Epithelial cell of prostate (primary cell): ENCODE measurements around the gene CDC26.

Source experiments
- DNase-seq: peaks from one replicate; pipeline ENCODE4 v3.0.0-alpha.2; 2011; ENCODE audit warnings: low read depth, low spot score
- H3K27ac ChIP-seq: fragments of 450-650 bp; 2 replicates; pipeline ENCODE4 v1.5.1; 2017; ENCODE audit warnings: mild to moderate bottlenecking

Gene CDC26

GRCh38 chr9:113275157-113276131, at the start of gene CDC26, which contains the start of gene PRPF4:
Gene CDC26 (minus strand): TSS chr9:113275572. CDS start chr9:113272507, 3,065 bp downstream.
Gene PRPF4 (plus strand): TSS chr9:113275658. CDS start chr9:113275744, 86 bp downstream.
- peak within 1 kb of the TSS; percentile 74 for H3K27ac ChIP-seq
- DNase-seq: peak; percentile 92

- no peak for DNase-seq
- H3K27ac ChIP-seq: no peak overlapping the region
Observed at GRCh38 chr9:113322671-113323070, 47.3 kb upstream of the CDC26 start.

DNA sequence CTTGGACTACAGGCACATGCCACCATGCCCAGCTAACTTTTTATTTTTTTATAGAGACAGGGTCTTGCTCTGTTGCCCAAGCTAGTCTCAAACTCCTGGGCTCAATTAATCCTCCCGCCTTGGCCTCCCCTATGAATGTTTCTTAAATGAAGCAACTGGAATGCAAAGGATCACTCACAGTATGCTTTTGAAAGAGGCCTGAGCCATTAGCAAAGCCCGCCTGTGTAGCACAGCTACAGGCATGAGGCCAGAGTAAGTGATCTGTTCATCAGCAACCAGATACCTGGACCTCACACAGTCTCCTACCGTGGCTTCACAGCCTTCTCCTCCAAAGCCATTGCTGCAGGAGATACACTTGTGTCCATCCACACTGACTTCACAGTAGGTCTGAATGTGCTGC, 44.7 kb upstream of the CDC26 start:
- no peak for DNase-seq
- no peak overlapping the region for H3K27ac ChIP-seq

DNA sequence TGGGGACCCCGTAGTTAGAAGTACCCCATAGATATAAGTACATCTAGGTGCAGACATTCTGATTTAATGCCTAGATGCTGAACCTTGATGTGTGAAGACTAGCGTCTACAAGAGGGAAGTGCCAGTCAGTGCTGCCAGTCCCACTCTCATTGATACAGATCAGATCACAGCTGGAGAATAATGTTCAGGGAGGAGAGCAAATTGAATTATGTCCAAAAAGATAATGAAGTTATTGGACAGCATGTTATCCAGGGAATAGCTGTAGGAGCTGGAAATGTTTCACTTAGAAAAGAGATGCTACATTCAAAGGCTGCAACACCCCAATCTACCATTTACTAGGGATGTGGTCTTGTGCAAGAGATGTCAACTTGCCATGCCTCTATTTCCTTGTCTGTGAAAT, 43.7 kb upstream of the CDC26 start:
- H3K27ac ChIP-seq: no peak overlapping the region
- DNase-seq: no peak

GRCh38 chr9:113317777-113318176, 42.4 kb upstream of the CDC26 start:
- no peak for DNase-seq
- H3K27ac ChIP-seq: no peak overlapping the region

DNA sequence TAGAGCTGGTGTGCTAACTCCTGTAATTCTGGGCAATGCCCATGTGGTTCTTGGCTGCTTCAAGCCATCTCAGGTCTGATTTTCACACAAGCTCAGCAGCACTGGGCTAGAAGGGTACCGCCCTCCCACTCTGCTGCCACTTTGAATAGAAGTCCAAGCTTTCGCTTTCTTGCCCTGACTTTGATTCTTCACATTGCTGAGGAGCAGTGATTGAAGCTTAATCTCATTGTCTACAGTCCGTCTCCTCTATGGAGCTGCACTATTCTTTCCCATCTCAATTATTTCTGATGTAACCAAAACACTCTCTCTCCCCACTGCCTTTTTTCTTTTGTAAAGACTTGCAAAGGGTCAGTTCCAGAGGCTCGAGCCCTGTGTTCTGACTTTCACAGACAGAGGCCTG, 40.7 kb upstream of the CDC26 start:
- no peak for DNase-seq

DNA sequence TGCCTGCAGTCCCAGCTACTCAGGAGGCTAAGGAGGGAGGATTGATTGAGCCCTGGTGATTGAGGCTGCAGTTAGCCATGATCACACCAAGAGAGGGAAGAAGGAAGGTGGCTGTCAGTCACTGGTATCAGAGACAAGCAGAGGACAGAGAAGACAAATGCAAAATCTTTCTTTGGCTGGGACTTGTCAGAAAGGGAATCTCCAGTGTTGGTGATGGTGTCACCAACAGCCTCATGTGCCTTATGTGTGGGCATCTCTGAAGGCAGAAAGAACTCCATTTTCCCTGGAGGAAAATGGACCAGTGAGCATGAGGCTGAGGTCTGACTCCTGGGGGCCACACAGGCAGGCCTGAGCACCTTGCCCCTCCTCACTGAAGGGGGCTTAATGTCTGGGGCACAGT, 39.9 kb upstream of the CDC26 start:
- no peak overlapping the region for H3K27ac ChIP-seq
- no peak for DNase-seq

More for the DNA sequence above, 40.7 kb upstream of the CDC26 start:
- no peak overlapping the region for H3K27ac ChIP-seq

DNA sequence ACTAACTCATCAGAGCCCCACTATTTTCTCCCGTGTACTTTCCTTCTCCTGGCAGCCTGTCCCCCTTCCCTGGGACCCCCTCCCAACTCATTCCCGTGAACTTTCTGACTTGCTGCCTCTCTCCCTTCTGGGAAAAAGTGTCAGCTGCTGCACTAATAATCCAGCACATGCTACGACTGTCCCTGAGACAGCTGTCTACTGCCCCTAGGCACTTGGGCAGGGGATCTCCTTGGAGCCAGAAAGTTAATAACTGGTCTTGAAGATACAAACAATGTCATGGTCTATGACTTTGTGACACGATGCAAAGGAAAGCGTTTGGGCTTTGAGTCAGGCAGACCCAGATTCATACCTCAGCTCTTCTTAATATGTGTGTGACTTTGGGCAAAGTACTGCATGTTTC, 37.9 kb upstream of the CDC26 start:
- no peak overlapping the region for H3K27ac ChIP-seq
- DNase-seq: no peak

DNA sequence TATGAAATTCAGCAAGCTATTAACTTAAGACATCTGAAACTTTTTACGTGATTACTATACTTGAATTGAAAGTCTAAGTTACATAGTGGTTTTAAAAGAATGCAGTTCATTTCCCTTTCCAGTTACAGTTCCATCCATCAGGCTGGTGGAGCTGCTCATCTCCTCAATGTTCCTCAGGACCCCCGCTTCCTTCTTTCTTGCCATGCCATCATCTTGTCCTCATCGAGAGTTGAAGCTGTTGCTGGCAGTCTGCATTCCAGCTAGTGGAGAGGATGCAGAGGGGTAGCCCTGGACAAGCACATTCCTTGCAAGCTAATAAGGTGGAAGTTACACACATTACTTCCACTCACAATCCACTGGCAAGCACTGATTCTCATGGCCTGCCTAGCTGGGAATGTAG, 36.6 kb upstream of the CDC26 start:
- no peak for DNase-seq
- no peak overlapping the region for H3K27ac ChIP-seq

DNA sequence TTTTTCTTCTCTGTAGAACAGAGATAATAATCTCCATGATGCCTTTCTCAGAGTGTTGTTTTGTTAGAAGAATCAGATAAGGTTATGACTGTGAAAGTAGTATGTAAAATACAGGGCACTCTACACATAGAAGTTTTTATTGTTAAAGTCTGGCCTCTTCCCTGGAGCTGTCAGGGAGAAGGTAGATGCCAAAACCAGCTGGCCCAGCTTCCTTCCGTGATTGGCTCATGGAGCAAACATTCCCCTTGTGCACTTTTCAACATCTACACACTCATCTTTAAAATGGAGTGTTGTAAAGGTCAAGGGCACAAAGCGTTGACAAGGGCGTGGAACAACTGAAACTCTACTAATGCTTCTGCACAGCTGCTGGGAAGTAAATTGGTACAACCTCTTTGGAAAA, 35.2 kb upstream of the CDC26 start:
- DNase-seq: no peak
- H3K27ac ChIP-seq: no peak overlapping the region

GRCh38 chr9:113309204-113309813, 33.9 kb upstream of the CDC26 start:
- H3K27ac ChIP-seq: no peak overlapping the region
- no peak for DNase-seq

DNA sequence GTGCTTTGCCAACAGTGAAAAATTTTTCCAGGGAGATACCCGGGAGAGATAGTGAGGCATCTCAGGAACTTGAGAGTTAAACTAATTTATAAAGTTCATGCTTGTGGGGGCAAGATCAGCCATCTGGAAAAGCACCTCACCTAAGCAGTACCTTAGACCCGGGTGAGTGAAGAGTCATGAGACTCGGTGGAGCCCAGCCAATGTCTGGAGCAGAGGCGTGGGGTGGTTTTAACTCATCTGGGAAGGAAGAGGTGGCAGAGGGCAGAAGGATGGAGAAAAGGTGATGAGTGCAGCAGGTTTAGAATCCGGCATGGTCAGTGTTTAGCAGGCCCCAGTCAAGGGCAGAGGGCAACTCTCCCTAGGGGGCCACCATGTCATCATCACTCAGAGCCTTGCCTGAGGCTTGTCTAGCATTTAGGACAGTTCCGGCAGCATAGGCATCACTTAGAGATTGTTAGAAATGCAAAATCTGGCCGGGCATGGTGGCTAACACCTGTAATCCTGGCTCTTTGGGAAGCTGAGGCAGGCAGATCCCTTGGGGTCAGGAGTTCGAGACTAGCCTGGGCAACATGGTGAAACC, 32.1 kb upstream of the CDC26 start:
- H3K27ac ChIP-seq: no peak overlapping the region
- DNase-seq: no peak

GRCh38 chr9:113306566-113306965, 31.2 kb upstream of the CDC26 start:
- DNase-seq: no peak

GRCh38 chr9:113302792-113303418, 27.5 kb upstream of the CDC26 start, which contains the start of gene RNF183:
Gene RNF183 (minus strand): TSS chr9:113303376. CDS start chr9:113298184, 5,192 bp downstream.
- no peak for DNase-seq
- H3K27ac ChIP-seq: no peak within 1 kb of the TSS

More at GRCh38 chr9:113306566-113306965, 31.2 kb upstream of the CDC26 start:
- H3K27ac ChIP-seq: no peak overlapping the region

DNA sequence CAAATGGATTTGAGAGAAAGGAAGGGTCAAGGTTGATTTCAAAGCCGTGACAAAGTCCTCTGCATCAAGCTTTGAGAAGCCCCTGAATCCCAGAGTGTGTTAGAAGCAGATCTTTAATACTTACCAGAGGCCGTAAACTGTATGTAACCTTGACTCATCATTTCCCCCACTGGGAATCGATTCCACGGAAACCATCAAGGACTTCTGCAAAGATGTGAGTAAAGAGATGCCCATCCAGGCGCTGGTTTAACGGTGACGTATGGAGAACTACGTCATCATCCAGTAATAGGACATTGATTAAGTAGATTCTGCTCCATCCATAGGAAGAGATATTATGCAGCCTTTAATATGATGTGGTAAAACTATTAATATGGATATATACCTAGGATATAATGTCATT, 26.2 kb upstream of the CDC26 start:
- DNase-seq: no peak
- H3K27ac ChIP-seq: no peak overlapping the region

DNA sequence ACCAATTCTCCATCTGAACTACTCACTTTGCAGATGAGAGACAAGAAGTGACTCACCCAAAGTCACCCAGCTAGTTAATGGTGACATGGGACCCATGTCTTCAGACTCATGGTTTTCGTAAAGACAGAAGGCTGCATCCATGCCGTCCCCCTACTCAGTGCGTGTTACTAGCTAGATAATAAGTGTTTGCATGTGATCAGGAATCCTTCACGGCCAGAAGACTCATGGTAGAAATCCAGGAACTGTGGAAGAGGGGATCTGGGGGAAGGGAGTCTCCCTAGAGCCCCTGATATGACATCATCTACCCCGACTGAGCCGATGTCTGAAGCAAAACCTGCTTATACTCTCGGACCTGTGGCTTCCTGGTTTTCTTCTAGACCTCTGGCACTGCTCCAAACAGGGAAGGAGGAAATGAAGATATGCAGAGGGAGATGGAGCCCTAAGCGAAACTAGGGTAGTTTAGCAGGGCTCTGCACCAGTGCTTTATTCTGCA, 24.5 kb upstream of the CDC26 start:
- no peak overlapping the region for H3K27ac ChIP-seq
- DNase-seq: no peak

DNA sequence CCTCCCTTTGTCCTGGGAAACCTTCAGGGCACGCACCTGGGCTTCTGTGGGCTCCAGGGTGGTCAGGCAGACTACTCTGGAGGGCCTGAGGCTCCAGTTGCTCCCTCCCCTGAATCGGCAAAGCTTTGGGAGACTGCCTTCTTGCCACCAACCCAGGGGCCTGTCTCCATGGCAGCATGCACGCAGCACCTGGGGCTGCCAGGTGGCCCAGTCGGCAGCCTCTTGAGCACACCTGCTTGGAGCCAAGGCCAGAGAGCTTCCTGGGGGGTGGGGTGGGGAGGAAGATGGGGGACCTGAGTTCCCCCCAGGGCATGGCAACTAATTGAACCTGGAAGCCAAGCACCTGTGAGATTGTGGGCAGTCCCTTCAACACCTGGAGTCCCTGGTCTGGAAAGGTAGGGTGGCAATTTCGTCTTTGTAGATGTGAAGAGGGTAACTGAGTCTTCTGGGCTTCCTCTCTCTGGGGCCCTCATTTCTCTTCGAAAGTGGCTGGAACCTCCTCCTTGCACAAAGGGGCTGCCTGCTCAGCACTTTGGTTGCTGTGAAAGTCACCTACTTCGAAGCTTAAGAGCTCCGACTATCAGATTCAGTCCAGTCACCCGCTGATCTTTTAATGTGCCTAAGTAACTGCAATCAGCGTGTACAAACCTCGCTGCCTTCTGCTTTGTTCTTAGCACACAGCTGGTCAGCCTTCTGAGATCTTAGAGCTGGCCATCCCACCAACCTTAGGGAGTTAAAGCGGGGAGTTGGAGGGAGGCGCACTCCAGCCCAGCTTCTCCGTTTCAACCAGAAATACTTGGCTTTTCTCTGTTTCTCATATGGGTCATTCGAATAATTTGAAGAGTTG, 23.8 kb upstream of the CDC26 start:
- no peak overlapping the region for H3K27ac ChIP-seq
- DNase-seq: no peak

DNA sequence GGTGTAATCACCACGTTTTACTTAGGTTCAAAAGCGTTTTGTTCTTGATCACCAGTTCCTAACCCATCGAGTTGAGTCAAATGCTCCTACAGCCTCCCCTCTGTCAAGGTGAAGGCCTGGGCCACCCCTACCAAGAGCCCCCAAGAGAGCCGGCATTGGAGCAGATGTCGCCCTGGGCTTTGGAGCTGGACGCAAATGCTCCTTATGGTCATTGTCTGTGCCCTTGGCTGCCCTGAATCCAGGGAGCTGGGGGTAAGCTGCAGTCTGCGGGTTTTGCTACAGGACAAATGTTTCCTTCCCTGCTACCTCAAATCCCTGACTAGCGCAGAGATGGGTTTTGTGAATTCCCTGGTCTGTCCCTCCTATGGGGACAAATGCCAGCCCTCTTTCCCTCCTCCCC, 22.9 kb upstream of the CDC26 start:
- DNase-seq: no peak
- H3K27ac ChIP-seq: no peak overlapping the region

DNA sequence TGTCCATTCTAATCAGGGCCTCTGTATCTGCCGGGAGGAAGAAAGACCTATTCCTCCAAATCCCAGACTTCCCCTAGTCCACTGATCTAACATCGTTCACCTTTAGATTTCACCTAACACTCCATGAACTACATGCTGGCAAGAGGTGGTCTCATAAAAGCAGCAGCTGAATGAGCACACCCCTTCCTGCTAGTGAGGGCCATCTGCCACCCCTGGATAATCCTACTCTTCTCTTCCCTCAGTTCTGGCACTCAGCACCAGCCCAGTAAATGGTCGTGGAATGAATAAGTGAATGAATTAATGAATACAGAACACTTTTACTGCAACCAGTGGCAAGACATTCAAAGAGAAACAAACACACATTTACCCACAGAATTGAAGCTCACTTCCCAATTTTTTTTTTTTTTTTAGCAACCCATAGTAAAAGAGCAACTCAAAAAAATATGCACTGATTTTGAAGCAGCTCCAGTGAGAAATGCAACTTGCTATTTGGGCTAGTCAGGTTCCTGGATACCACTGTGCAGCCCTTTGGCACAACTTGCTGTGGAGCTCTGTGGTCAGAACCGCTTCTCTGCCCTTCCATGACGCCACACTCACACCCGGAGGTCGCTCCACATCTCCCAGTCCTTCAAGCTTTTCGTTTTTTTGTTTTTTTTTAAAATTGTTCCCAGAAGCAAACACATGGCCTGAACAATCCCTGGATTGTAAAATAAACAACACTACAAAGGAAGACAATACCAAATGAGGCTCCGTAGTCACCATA, 21.6 kb upstream of the CDC26 start:
- no peak overlapping the region for H3K27ac ChIP-seq
- no peak for DNase-seq
